ENCODE measurements around the gene KDM6B.

- TF ChIP-seq CTCF (IDR thresholded peaks at IDR 0.05): no peak
- TF ChIP-seq POLR2A (IDR thresholded peaks at IDR 0.05): no peak
Observed at GRCh38 chr17:7852262-7852670, 18.2 kb downstream of the KDM6B start.
